HCT116 (cell line): ENCODE measurements around the gene MRPL39. TPM values are rescaled to one million over a fixed set of nuclear protein-coding genes. Genes with fewer than 3 reads are reported as not detected.

ENCODE experiments used
- ATAC-seq: fragments of 200-7000 bp; cut with Tn5 transposase; 2 replicates; pipeline ENCODE4 v1.9.1; 2020; ENCODE audit warnings: mild to moderate bottlenecking, moderate library complexity
- BruUV-seq: library from RNA; stranded (reverse); fragments of 400-500 nt; replicated peaks from 2 replicates; lab custom pipeline; 2021; lab: Mats Ljungman, UMichigan
- CTCF ChIA-PET: fragments of 300-600 bp; sonication (Branson Sonifier 250); formaldehyde crosslinking; loops from one replicate; lab custom pipeline; 2021; ENCODE audit warnings: antibody characterized with exemption; lab: Charles Lee
- POLR2A ChIA-PET: fragments of 300-600, 350-600 bp; sonication (Branson Sonifier 250); formaldehyde crosslinking; loops from one replicate; lab custom pipeline; 2021; ENCODE audit warnings: antibody characterized with exemption; lab: Charles Lee
- RAD21 ChIA-PET, 2 experiments: fragments of 300-600 bp; sonication (Branson Sonifier 250); formaldehyde crosslinking; loops; one replicate each; lab custom pipeline; 2023; ENCODE audit warnings: low total read pairs in 2 of 2; ENCODE audit not compliant: uncharacterized antibody in 2 of 2, unreplicated experiment in 2 of 2, low non-redundant PET in 1 of 2; lab: Charles Lee
- DNase-seq: peaks from one replicate; pipeline ENCODE4 v3.0.0-alpha.2; 2010; ENCODE audit warnings: low read depth, low spot score
- H2AFZ ChIP-seq: fragments of 200-600 bp; shearing (Covaris generic), sonication (generic); 2 replicates; pipeline ENCODE4 v1.6.1; 2017; ENCODE audit warnings: low read depth, mixed run types, mixed read lengths, antibody characterized with exemption, low read length; ENCODE audit not compliant: poor library complexity, severe bottlenecking
- H3K27ac ChIP-seq: 2 replicates; pipeline ENCODE4 v1.5.1; 2012; ENCODE audit warnings: low read depth, low read length
- H3K27me3 ChIP-seq: fragments of 200-600 bp; sonication (generic); 2 replicates; pipeline ENCODE4 v1.6.1; 2016; ENCODE audit warnings: mixed run types, low read length, mixed read lengths; ENCODE audit not compliant: insufficient read depth
- H3K36me3 ChIP-seq, 2 experiments: fragments of 200-500 bp in 1 of 2; fragments of 200-600 bp in 1 of 2; sonication (Bioruptor generic) in 1 of 2; sonication (generic) in 1 of 2; 2 replicates each; pipeline versions ENCODE4 v1.5.1 to v1.6.1; 2014 to 2016; ENCODE audit warnings: low read length in 2 of 2, inconsistent platforms in 1 of 2, mixed read lengths in 1 of 2, mixed run types in 1 of 2; ENCODE audit not compliant: insufficient read depth in 2 of 2, control insufficient read depth in 1 of 2
- H3K4me1 ChIP-seq, 2 experiments: fragments of 200-600 bp in 1 of 2; sonication (generic) in 1 of 2; 2 replicates each; pipeline versions ENCODE4 v1.5.1 to v1.6.1; 2012 to 2017; ENCODE audit warnings: low read length in 2 of 2, inconsistent platforms in 1 of 2, mild to moderate bottlenecking in 1 of 2, mixed read lengths in 1 of 2, mixed run types in 1 of 2, moderate library complexity in 1 of 2; ENCODE audit not compliant: insufficient read depth in 2 of 2, control insufficient read depth in 1 of 2
- H3K4me2 ChIP-seq: fragments of 200-600 bp; sonication (generic); 2 replicates; pipeline ENCODE4 v1.6.1; 2017; ENCODE audit warnings: mixed run types, low read length, mixed read lengths
- H3K4me3 ChIP-seq, 2 experiments: fragments of 200-600 bp in 1 of 2; sonication (generic) in 1 of 2; replicated peaks in 1 of 2; 2 replicates each; pipeline ENCODE4 v1.5.1; 2011 to 2016; ENCODE audit warnings: low read length in 2 of 2, control low read depth in 1 of 2, low read depth in 1 of 2, mild to moderate bottlenecking in 1 of 2, mixed read lengths in 1 of 2, mixed run types in 1 of 2
- H3K79me2 ChIP-seq: fragments of 200-600 bp; sonication (generic); 2 replicates; pipeline ENCODE4 v1.6.1; 2017; ENCODE audit warnings: mild to moderate bottlenecking, mixed run types, low read length, moderate library complexity, mixed read lengths; ENCODE audit not compliant: insufficient read depth
- H3K9ac ChIP-seq: fragments of 200-600 bp; sonication (generic); 2 replicates; pipeline ENCODE4 v1.6.1; 2016; ENCODE audit warnings: low read length, mixed read lengths
- H3K9me2 ChIP-seq: fragments of 200-600 bp; sonication (generic), shearing (Covaris generic); 2 replicates; pipeline ENCODE4 v1.6.1; 2017; ENCODE audit warnings: mixed run types, mild to moderate bottlenecking, moderate library complexity; ENCODE audit not compliant: insufficient read depth
- H3K9me3 ChIP-seq, 2 experiments: fragments of 200-500 bp in 1 of 2; fragments of 200-600 bp in 1 of 2; sonication (Bioruptor generic) in 1 of 2; sonication (generic) in 1 of 2; 2 replicates each; pipeline ENCODE4 v1.6.1; 2014 to 2017; ENCODE audit warnings: low read length in 2 of 2, mixed read lengths in 2 of 2, inconsistent platforms in 1 of 2, low read depth in 1 of 2, mild to moderate bottlenecking in 1 of 2, mixed run types in 1 of 2, moderate library complexity in 1 of 2; ENCODE audit not compliant: control insufficient read depth in 1 of 2, insufficient read depth in 1 of 2
- H4K20me1 ChIP-seq: fragments of 200-600 bp; sonication (generic), shearing (Covaris generic); 2 replicates; pipeline ENCODE4 v1.6.1; 2017; ENCODE audit warnings: mixed run types, mild to moderate bottlenecking, moderate library complexity; ENCODE audit not compliant: insufficient read depth
- POLR2A ChIP-seq: IDR thresholded peaks from 2 replicates; pipeline ENCODE4 v1.7.0; 2011; ENCODE audit warnings: borderline replicate concordance; ENCODE audit not compliant: insufficient read depth, insufficient read length; ENCODE audit errors: extremely low read depth
- REST ChIP-seq: IDR thresholded peaks from 2 replicates; pipeline ENCODE4 v1.6.1; 2012; ENCODE audit warnings: low read depth
- SP1 ChIP-seq: IDR thresholded peaks from 2 replicates; pipeline ENCODE4 v1.6.1; 2012; ENCODE audit warnings: low read depth
- intact Hi-C: fragments of 100-400 bp; cut with micrococcal nuclease; formaldehyde crosslinking; loops from 2 replicates; pipeline ENCODE4 v1.10.0; 2022
- total RNA-seq: library from RNA; stranded (reverse); gene quantifications from one replicate; pipeline ENCODE4 v1.2.1, GENCODE V29; 2021; ENCODE audit not compliant: unreplicated experiment
- TF ChIP-seq, protein P1 (sequence below), 3 experiments: fragments of 200-600 bp in 1 of 3; sonication (generic) in 1 of 3; IDR thresholded peaks in 2 of 3; conservative IDR thresholded peaks in 1 of 3; 2 replicates each; pipeline ENCODE4 v1.5.1; 2012 to 2017; ENCODE audit warnings: low read depth in 2 of 3, low read length in 2 of 3, antibody characterized with exemption in 1 of 3, borderline replicate concordance in 1 of 3, control low read depth in 1 of 3, mild to moderate bottlenecking in 1 of 3, mixed read lengths in 1 of 3, mixed run types in 1 of 3, moderate library complexity in 1 of 3; ENCODE audit not compliant: insufficient read depth in 1 of 3

The MRPL39 gene
- total RNA-seq, 1 experiment from 2014 or later: 41.1 TPM

GRCh38 chr21:25557180-25557579 lies 50.1 kb downstream of the MRPL39 start:
- intact Hi-C loops: no loop called here
- ChIA-PET POLR2A (no interaction called here), RAD21 (no interaction called here), CTCF (no interaction called here)
- Histone ChIP-seq H3K9ac (no peak overlapping the region), H3K4me3 (no peak overlapping the region), H3K4me2 (no peak overlapping the region), H3K27me3 (no peaks in the 10 kb centered on the region), H4K20me1 (no peaks in the 10 kb centered on the region), H3K4me1 (no peaks in the 10 kb centered on the region), H3K79me2 (no peaks in the 10 kb centered on the region), H2AFZ (no peak overlapping the region), H3K36me3 (no peaks in the 10 kb centered on the region), H3K9me3 (no peaks in the 10 kb centered on the region), H3K9me2 (no peaks in the 10 kb centered on the region), H3K27ac (no peak overlapping the region)
- no TSS peak for BruUV-seq
- TF ChIP-seq, protein P1, sequence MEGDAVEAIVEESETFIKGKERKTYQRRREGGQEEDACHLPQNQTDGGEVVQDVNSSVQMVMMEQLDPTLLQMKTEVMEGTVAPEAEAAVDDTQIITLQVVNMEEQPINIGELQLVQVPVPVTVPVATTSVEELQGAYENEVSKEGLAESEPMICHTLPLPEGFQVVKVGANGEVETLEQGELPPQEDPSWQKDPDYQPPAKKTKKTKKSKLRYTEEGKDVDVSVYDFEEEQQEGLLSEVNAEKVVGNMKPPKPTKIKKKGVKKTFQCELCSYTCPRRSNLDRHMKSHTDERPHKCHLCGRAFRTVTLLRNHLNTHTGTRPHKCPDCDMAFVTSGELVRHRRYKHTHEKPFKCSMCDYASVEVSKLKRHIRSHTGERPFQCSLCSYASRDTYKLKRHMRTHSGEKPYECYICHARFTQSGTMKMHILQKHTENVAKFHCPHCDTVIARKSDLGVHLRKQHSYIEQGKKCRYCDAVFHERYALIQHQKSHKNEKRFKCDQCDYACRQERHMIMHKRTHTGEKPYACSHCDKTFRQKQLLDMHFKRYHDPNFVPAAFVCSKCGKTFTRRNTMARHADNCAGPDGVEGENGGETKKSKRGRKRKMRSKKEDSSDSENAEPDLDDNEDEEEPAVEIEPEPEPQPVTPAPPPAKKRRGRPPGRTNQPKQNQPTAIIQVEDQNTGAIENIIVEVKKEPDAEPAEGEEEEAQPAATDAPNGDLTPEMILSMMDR (IDR thresholded peaks at IDR 0.05 in 2 of 3, conservative IDR thresholded peaks at IDR 0.05 in 1 of 3; ENCODE audit: borderline replicate concordance in 1 of 3, insufficient read depth in 1 of 3, low read depth in 2 of 3, low read length in 2 of 3): no peak
- TF ChIP-seq POLR2A: no peak
- no peak for TF ChIP-seq REST
- TF ChIP-seq SP1: no peak
- DNase-seq (no peak), ATAC-seq (no peak)
